Prostate gland (tissue), 2 donors: ENCODE measurements around the gene KBTBD13.

Experiments
- CTCF ChIP-seq, 4 experiments: fragments of 200-600 bp in 2 of 4; fragments of 450-650 bp in 2 of 4; sonication (generic) in 2 of 4; IDR thresholded peaks; 1 replicate in 3 of 4; 2 replicates in 1 of 4; pipeline ENCODE4 v1.5.1; 2016 to 2019; ENCODE audit warnings: antibody characterized with exemption in 4 of 4, mild to moderate bottlenecking in 2 of 4, moderate library complexity in 2 of 4
- POLR2A ChIP-seq: fragments of 450-650 bp; IDR thresholded peaks from one replicate; pipeline ENCODE4 v1.6.1; 2016; ENCODE audit warnings: antibody characterized with exemption, mild to moderate bottlenecking
- POLR2AphosphoS5 ChIP-seq: sonication (generic); formaldehyde crosslinking; IDR thresholded peaks from one replicate; pipeline ENCODE4 v1.6.1; 2017; ENCODE audit warnings: antibody characterized with exemption

- TF ChIP-seq CTCF (IDR thresholded peaks at IDR 0.05) (no peak), POLR2A (no peak), POLR2AphosphoS5 (no peak)
These were observed at the start of gene KBTBD13 for GRCh38 chr15:65076486-65077290.
